ENCODE results near the gene PIKFYVE.
"Not testable (repeated sequence)": the region's sequence is repeated elsewhere in the genome, so short reads cannot be mapped to it uniquely, and the experiment has no call there.

The PIKFYVE gene

GRCh38 chr2:208254871-208255556 is 11.0 kb upstream of the PIKFYVE start, which contains the start of gene IDH1:
Gene IDH1, minus strand, starts transcription at chr2:208255071. Its CDS starts 3,520 bp downstream, at chr2:208251551.
- peak; percentile 90 for DNase-seq

GRCh38 chr2:208255557-208256106 is 10.4 kb upstream of the PIKFYVE start:
- DNase-seq = no peak

- DNase-seq = no peak
Measured at GRCh38 chr2:208256192-208256782, 9.8 kb upstream of the PIKFYVE start.

- not testable (repeated sequence) for DNase-seq
Measured at GRCh38 chr2:208256849-208257813, 8.9 kb upstream of the PIKFYVE start.

GRCh38 chr2:208265371-208265800 is 669 bp upstream of the PIKFYVE start:
- peak; percentile 41 for DNase-seq

GRCh38 chr2:208266553-208266893 is 468 bp downstream of the PIKFYVE start:
- DNase-seq = peak; percentile 20

- DNase-seq = peak; percentile 37
Measured at GRCh38 chr2:208266936-208267335, 881 bp downstream of the PIKFYVE start.

- not testable (repeated sequence) for DNase-seq
Measured at GRCh38 chr2:208267526-208267925, 1.5 kb downstream of the PIKFYVE start.

- no peak for DNase-seq
Measured at GRCh38 chr2:208268156-208268952, 2.3 kb downstream of the PIKFYVE start.

GRCh38 chr2:208269091-208269490 is 3.0 kb downstream of the PIKFYVE start:
- no peak for DNase-seq

- no peak for DNase-seq
Measured at GRCh38 chr2:208274748-208275147, 8.7 kb downstream of the PIKFYVE start.

- no peak for DNase-seq
Measured at GRCh38 chr2:208278549-208278948, 12.5 kb downstream of the PIKFYVE start.

GRCh38 chr2:208279236-208279635 is 13.2 kb downstream of the PIKFYVE start:
- no peak for DNase-seq

GRCh38 chr2:208280234-208280633 is 14.2 kb downstream of the PIKFYVE start:
- no peak for DNase-seq

- peak; percentile 71 for DNase-seq
Measured at GRCh38 chr2:208280933-208281332, 14.9 kb downstream of the PIKFYVE start.

GRCh38 chr2:208285853-208286252 is 19.8 kb downstream of the PIKFYVE start:
- no peak for DNase-seq

- no peak for DNase-seq
Measured at GRCh38 chr2:208294482-208295024, 28.5 kb downstream of the PIKFYVE start.

- DNase-seq = no peak
Measured at GRCh38 chr2:208295834-208296233, 29.8 kb downstream of the PIKFYVE start.

GRCh38 chr2:208296610-208297009 is 30.6 kb downstream of the PIKFYVE start:
- no peak for DNase-seq

- no peak for DNase-seq
Measured at GRCh38 chr2:208297961-208298360, 31.9 kb downstream of the PIKFYVE start.

- DNase-seq = no peak
Measured at GRCh38 chr2:208300847-208301618, 35.0 kb downstream of the PIKFYVE start.
